Ovary (tissue), 3 donors: ENCODE data around the gene CLCN6.

Experiments used
- CTCF ChIP-seq, 3 donors: fragments of 450-650 bp in 2 of 3; fragments of 200-600 bp in 1 of 3; IDR thresholded peaks; one replicate each; pipeline versions ENCODE4 v1.5.1 to v1.8.0; 2016 to 2022; ENCODE audit warnings: antibody characterized with exemption in 3 of 3, mild to moderate bottlenecking in 1 of 3
- POLR2A ChIP-seq: fragments of 450-650 bp; IDR thresholded peaks from one replicate; pipeline ENCODE4 v1.6.1; 2017; ENCODE audit warnings: antibody characterized with exemption, mild to moderate bottlenecking, moderate library complexity
- donor health status: DM: no; HTN: no; CAD: no.

DNA sequence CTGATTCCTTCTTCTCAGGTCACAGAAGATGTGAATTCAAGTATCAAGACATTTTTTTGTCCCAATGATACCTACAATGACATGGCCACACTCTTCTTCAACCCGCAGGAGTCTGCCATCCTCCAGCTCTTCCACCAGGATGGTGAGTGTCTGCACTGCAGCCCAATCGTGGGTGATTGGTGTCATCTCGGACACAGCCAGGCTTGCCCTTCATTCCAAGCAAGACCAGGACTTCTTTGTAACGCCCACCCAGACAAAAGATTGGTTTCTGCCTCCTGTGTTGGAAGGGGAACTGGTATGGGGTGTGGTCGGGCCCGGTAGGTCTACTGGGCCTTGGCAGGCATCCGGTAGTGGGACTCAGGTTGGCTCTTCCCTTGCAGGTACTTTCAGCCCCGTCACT is 27.5 kb downstream of the CLCN6 start:
- TF ChIP-seq CTCF (IDR thresholded peaks at IDR 0.05) = no peak
- no peak for TF ChIP-seq POLR2A
